Measurements from ENCODE around the gene GSAP. TPM values are rescaled to one million over a fixed set of nuclear protein-coding genes. Genes with fewer than 3 reads are reported as not detected.
A peak's percentile ranks its signal among the peaks of the same experiment; 100 is the strongest.

Gene GSAP
- polyA plus RNA-seq, 1 of the 3 experiments (the other 2 are of a cell fraction), result 5.9 TPM

DNA sequence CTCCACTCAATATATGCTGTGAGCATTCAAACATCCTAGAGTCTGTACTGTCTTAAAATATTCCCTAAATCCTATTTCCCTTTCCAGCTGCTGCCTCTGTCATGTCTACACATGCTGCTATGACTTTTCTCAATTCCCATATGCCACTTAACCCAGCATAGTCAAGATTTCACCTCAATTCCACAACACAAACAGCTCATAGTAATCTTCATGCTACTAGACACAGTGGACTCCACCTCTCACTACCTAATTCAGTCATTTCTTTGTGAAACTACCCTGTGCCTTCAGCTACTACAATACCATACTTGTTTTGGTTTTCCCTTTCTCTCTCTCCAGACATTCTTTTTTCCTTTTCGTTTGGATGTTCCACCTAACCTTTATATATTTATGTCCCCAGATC is 45.5 kb downstream of the GSAP start:
- peaks cover 0 to 6% of the 10 kb centered on the region in 2 experiments for H3K36me3 ChIP-seq (replicated peaks in 1 of 2; ENCODE audit: control insufficient read depth in 1 of 2, insufficient read depth in 2 of 2, low read length in 1 of 2)
- no peak for DNase-seq
- no peaks in the 10 kb centered on the region for H4K20me1 ChIP-seq (ENCODE audit: insufficient read depth)
- H3F3A ChIP-seq (replicated peaks; ENCODE audit: insufficient read depth), result peaks cover 5% of the 10 kb centered on the region
- ChIA-PET CTCF (interaction anchor here (1.2 to 4.0 kb wide), 2 partner anchors 16 to 21 kb away, joined by 3 to 11 read pairs; no protein-coding TSS in a partner anchor), POLR2A (no interaction called here)
- no peak overlapping the region for H3K27ac ChIP-seq (ENCODE audit: low read depth in 2 of 2, low read length in 1 of 2)
- H3K9ac ChIP-seq, result no peak overlapping the region
- H2AFZ ChIP-seq (ENCODE audit: low read depth), result no peak overlapping the region
- H3K4me3 ChIP-seq (ENCODE audit: low read depth in 2 of 2, low read length in 1 of 2), result no peak overlapping the region
- H3K4me2 ChIP-seq, result no peak overlapping the region
- H3K27me3 ChIP-seq (ENCODE audit: insufficient read depth), result no peaks in the 10 kb centered on the region
- H3K4me1 ChIP-seq (ENCODE audit: control insufficient read depth in 1 of 2, insufficient read depth in 2 of 2, low read depth in 1 of 2, low read length in 1 of 2), result no peaks in the 10 kb centered on the region; a peak in 1 of 4 replicates
- no peaks in the 10 kb centered on the region for H3K79me2 ChIP-seq (ENCODE audit: insufficient read depth)
- WGBS (ENCODE audit: low lambda C conversion rate), result 64% methylated on average over 1 of the region's 1 CpG
- H3K9me3 ChIP-seq, result no peaks in the 10 kb centered on the region
- TF ChIP-seq YY1 (IDR thresholded peaks at IDR 0.05; ENCODE audit: low read depth) (no peak), POLR2AphosphoS5 (IDR thresholded peaks at IDR 0.05; ENCODE audit: low read depth, low read length) (no peak), MXI1 (IDR thresholded peaks at IDR 0.05; ENCODE audit: low read depth, low read length) (no peak), SIN3A (IDR thresholded peaks at IDR 0.05; ENCODE audit: borderline replicate concordance, low read depth, low read length) (no peak), FOXJ3 (CRISPR knock-in tag; IDR thresholded peaks at IDR 0.05) (no peak), PBX3 (IDR thresholded peaks at IDR 0.05) (no peak), ELF1 (IDR thresholded peaks at IDR 0.05) (no peak), GATA2 (CRISPR knock-in tag; IDR thresholded peaks at IDR 0.05) (no peak), MEF2A (IDR thresholded peaks at IDR 0.05; ENCODE audit: borderline replicate concordance, low read depth) (no peak), RCOR1 (IDR thresholded peaks at IDR 0.05; ENCODE audit: low read length) (no peak)
- no peaks in the 10 kb centered on the region for H3K9me2 ChIP-seq

- H3K4me1 ChIP-seq (ENCODE audit: control insufficient read depth in 1 of 2, insufficient read depth in 2 of 2, low read depth in 1 of 2, low read length in 1 of 2), result no peaks in the 10 kb centered on the region; a peak in 1 of 4 replicates
- no peaks in the 10 kb centered on the region for H3K27me3 ChIP-seq (ENCODE audit: insufficient read depth)
- no peak overlapping the region for H3K4me3 ChIP-seq (ENCODE audit: low read depth in 2 of 2, low read length in 1 of 2)
- no peaks in the 10 kb centered on the region for H3K9me3 ChIP-seq
- H4K20me1 ChIP-seq (ENCODE audit: insufficient read depth), result no peaks in the 10 kb centered on the region
- no peak overlapping the region for H2AFZ ChIP-seq (ENCODE audit: low read depth)
- peaks cover 5% of the 10 kb centered on the region for H3F3A ChIP-seq (replicated peaks; ENCODE audit: insufficient read depth)
- H3K4me2 ChIP-seq, result no peak overlapping the region
- H3K9ac ChIP-seq, result no peak overlapping the region
- no peak for DNase-seq
- no peaks in the 10 kb centered on the region for H3K79me2 ChIP-seq (ENCODE audit: insufficient read depth)
- ChIA-PET CTCF (interaction anchor here (1.1 to 4.0 kb wide), 5 partner anchors 9 to 122 kb away, joined by 3 to 11 read pairs (median 3); no protein-coding TSS in a partner anchor), POLR2A (interaction anchor here (0.6 kb wide), 1 partner anchor 167 kb away, joined by 3 read pairs; no protein-coding TSS in a partner anchor)
- WGBS (ENCODE audit: low lambda C conversion rate), result 79% methylated on average over 2 of the region's 2 CpGs
- H3K36me3 ChIP-seq (replicated peaks in 1 of 2; ENCODE audit: control insufficient read depth in 1 of 2, insufficient read depth in 2 of 2, low read length in 1 of 2), result peaks cover 0 to 4% of the 10 kb centered on the region in 2 experiments
- H3K9me2 ChIP-seq, result no peaks in the 10 kb centered on the region
- no peak for TF ChIP-seq MEF2A (IDR thresholded peaks at IDR 0.05; ENCODE audit: borderline replicate concordance, low read depth)
- TF ChIP-seq, protein P1, sequence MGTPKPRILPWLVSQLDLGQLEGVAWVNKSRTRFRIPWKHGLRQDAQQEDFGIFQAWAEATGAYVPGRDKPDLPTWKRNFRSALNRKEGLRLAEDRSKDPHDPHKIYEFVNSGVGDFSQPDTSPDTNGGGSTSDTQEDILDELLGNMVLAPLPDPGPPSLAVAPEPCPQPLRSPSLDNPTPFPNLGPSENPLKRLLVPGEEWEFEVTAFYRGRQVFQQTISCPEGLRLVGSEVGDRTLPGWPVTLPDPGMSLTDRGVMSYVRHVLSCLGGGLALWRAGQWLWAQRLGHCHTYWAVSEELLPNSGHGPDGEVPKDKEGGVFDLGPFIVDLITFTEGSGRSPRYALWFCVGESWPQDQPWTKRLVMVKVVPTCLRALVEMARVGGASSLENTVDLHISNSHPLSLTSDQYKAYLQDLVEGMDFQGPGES (IDR thresholded peaks at IDR 0.05; ENCODE audit: low read depth, low read length), result no peak
- no peak for TF ChIP-seq RCOR1 (IDR thresholded peaks at IDR 0.05; ENCODE audit: low read length)
- TF ChIP-seq PBX3 (IDR thresholded peaks at IDR 0.05), result no peak
- TF ChIP-seq NFIC (IDR thresholded peaks at IDR 0.05; ENCODE audit: borderline replicate concordance), result no peak
- TF ChIP-seq, protein P2, sequence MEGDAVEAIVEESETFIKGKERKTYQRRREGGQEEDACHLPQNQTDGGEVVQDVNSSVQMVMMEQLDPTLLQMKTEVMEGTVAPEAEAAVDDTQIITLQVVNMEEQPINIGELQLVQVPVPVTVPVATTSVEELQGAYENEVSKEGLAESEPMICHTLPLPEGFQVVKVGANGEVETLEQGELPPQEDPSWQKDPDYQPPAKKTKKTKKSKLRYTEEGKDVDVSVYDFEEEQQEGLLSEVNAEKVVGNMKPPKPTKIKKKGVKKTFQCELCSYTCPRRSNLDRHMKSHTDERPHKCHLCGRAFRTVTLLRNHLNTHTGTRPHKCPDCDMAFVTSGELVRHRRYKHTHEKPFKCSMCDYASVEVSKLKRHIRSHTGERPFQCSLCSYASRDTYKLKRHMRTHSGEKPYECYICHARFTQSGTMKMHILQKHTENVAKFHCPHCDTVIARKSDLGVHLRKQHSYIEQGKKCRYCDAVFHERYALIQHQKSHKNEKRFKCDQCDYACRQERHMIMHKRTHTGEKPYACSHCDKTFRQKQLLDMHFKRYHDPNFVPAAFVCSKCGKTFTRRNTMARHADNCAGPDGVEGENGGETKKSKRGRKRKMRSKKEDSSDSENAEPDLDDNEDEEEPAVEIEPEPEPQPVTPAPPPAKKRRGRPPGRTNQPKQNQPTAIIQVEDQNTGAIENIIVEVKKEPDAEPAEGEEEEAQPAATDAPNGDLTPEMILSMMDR (IDR thresholded peaks at IDR 0.05), result 0 out of 2 replicates have a peak, but pooled peaks have one; percentile 12
- no peak for TF ChIP-seq ELF1 (IDR thresholded peaks at IDR 0.05)
- TF ChIP-seq, protein P3, sequence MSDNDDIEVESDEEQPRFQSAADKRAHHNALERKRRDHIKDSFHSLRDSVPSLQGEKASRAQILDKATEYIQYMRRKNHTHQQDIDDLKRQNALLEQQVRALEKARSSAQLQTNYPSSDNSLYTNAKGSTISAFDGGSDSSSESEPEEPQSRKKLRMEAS (IDR thresholded peaks at IDR 0.05; ENCODE audit: low read depth), result no peak
- H3K27ac ChIP-seq (ENCODE audit: low read depth in 2 of 2, low read length in 1 of 2), result no peak overlapping the region
Measured at GRCh38 chr7:77368974-77369373, 47.2 kb downstream of the GSAP start.
